ENCODE measurements around the gene LAMA4. TPM values are rescaled to one million over a fixed set of nuclear protein-coding genes. Genes with fewer than 3 reads are reported as not detected.

Gene LAMA4
- total RNA-seq, 1 experiment from 2014 or later, result 0.72 TPM

- no peak overlapping the region for H3K27ac Mint-ChIP-seq (ENCODE audit: low read depth, unreplicated experiment)
- no peaks in the 10 kb centered on the region for H3K9me3 Mint-ChIP-seq (ENCODE audit: unreplicated experiment)
Measured at GRCh38 chr6:112062966-112063365, 191.4 kb downstream of the LAMA4 start.

GRCh38 chr6:112061605-112062004 lies 192.8 kb downstream of the LAMA4 start:
- CTCF ChIA-PET, result interaction anchor here (0.6 to 1.9 kb wide), 5 partner anchors 12 to 563 kb away, joined by 3 to 7 read pairs (median 3); no protein-coding TSS in a partner anchor
- POLR2A ChIA-PET, result interaction anchor here (1.2 kb wide), 1 partner anchor 13 kb away, joined by 4 read pairs; no protein-coding TSS in a partner anchor
- H3K36me3 Mint-ChIP-seq (ENCODE audit: insufficient read depth, unreplicated experiment), result no peaks in the 10 kb centered on the region
- no TSS peak for BruUV-seq (replicated peaks)
- H3K9me3 Mint-ChIP-seq (ENCODE audit: unreplicated experiment), result no peaks in the 10 kb centered on the region
- DNase-seq (ENCODE audit: unreplicated experiment), result no peak
- no peak for TF ChIP-seq CTCF (IDR thresholded peaks at IDR 0.05; ENCODE audit: unreplicated experiment)
- no peaks in the 10 kb centered on the region for H3K4me1 Mint-ChIP-seq (ENCODE audit: insufficient read depth, unreplicated experiment)
- intact Hi-C loops (cut with micrococcal nuclease), result no loop called here
- H3K4me3 Mint-ChIP-seq (ENCODE audit: unreplicated experiment), result no peak overlapping the region
- no peaks in the 10 kb centered on the region for H3K27me3 Mint-ChIP-seq (ENCODE audit: insufficient read depth, unreplicated experiment)
- no peak overlapping the region for H3K27ac Mint-ChIP-seq (ENCODE audit: low read depth, unreplicated experiment)

More at GRCh38 chr6:112062966-112063365, 191.4 kb downstream of the LAMA4 start:
- no TSS peak for BruUV-seq (replicated peaks)
- ChIA-PET POLR2A (no interaction called here), CTCF (interaction anchor here (0.6 to 0.8 kb wide), 2 partner anchors 17 to 20 kb away, joined by 3 to 5 read pairs; no protein-coding TSS in a partner anchor)
- intact Hi-C loops (cut with micrococcal nuclease), result no loop called here
- no peak for DNase-seq (ENCODE audit: unreplicated experiment)
- TF ChIP-seq CTCF (IDR thresholded peaks at IDR 0.05; ENCODE audit: unreplicated experiment), result no peak
- Mint-ChIP-seq H3K36me3 (ENCODE audit: insufficient read depth, unreplicated experiment) (no peaks in the 10 kb centered on the region), H3K27me3 (ENCODE audit: insufficient read depth, unreplicated experiment) (no peaks in the 10 kb centered on the region), H3K4me3 (ENCODE audit: unreplicated experiment) (no peak overlapping the region), H3K4me1 (ENCODE audit: insufficient read depth, unreplicated experiment) (no peaks in the 10 kb centered on the region)

Other genes starting within 250 kb of the LAMA4 start
- gene CCN6, start 200.5 kb downstream of the LAMA4 start, total RNA-seq (2022), result not detected in 2 replicates
- 42.9 and 47.7 TPM in 2 replicates for gene TUBE1, start 167.1 kb downstream of the LAMA4 start, total RNA-seq (2022)
- gene FAM229B, start 167.0 kb downstream of the LAMA4 start, total RNA-seq (2022), result 10.8 and 11.3 TPM in 2 replicates
- not detected in 2 replicates for gene RFPL4B, start 92.8 kb upstream of the LAMA4 start, total RNA-seq (2022)